Ascending aorta (tissue), 2 donors: ENCODE measurements around the gene PDE6C. TPM values are rescaled to one million over a fixed set of nuclear protein-coding genes. Genes with fewer than 3 reads are reported as not detected.
A peak's percentile ranks its signal among the peaks of the same experiment; 100 is the strongest.

Source experiments
- DNase-seq, 2 donors: peaks; one replicate each; pipeline ENCODE4 v3.0.0-alpha.2; 2019; ENCODE audit warnings: low spot score in 2 of 2
- H3K27ac ChIP-seq, 2 donors: fragments of 200-600 bp; sonication (generic); one replicate each; pipeline ENCODE4 v1.5.1; 2016 to 2017; ENCODE audit warnings: mild to moderate bottlenecking in 1 of 2
- H3K27me3 ChIP-seq: fragments of 200-600 bp; sonication (generic); one replicate; pipeline ENCODE4 v1.5.1; 2017
- H3K36me3 ChIP-seq, 2 donors: fragments of 200-600 bp; sonication (generic); one replicate each; pipeline ENCODE4 v1.5.1; 2016
- H3K4me1 ChIP-seq, 2 donors: fragments of 200-600 bp; sonication (generic); one replicate each; pipeline ENCODE4 v1.5.1; 2016 to 2017; ENCODE audit warnings: mild to moderate bottlenecking in 1 of 2
- H3K4me3 ChIP-seq, 2 donors: fragments of 200-600 bp; sonication (generic); one replicate each; pipeline ENCODE4 v1.5.1; 2016 to 2017; ENCODE audit warnings: mild to moderate bottlenecking in 1 of 2
- H3K9me3 ChIP-seq, 2 donors: fragments of 200-600 bp; sonication (generic); one replicate each; pipeline ENCODE4 v1.5.1; 2016
- intact Hi-C: fragments of 100-400 bp; cut with DNase I; formaldehyde crosslinking; loops from one replicate; pipeline ENCODE4 v1.15.1; 2023
- total RNA-seq: library from RNA; depleted of rRNA; stranded (reverse); fragments of >200 nt; gene quantifications from one replicate; pipeline ENCODE4 v1.1.0, GENCODE V29; 2016
- TF ChIP-seq, protein P1 (sequence below), 3 experiments: fragments of 200-600 bp in 2 of 3; fragments of 450-650 bp in 1 of 3; sonication (generic) in 2 of 3; IDR thresholded peaks; one replicate each; pipeline ENCODE4 v1.5.1; 2016 to 2019; ENCODE audit warnings: antibody characterized with exemption in 3 of 3, mild to moderate bottlenecking in 1 of 3, moderate library complexity in 1 of 3

The PDE6C gene
- total RNA-seq, 1 donor from 2014 or later: not detected

DNA sequence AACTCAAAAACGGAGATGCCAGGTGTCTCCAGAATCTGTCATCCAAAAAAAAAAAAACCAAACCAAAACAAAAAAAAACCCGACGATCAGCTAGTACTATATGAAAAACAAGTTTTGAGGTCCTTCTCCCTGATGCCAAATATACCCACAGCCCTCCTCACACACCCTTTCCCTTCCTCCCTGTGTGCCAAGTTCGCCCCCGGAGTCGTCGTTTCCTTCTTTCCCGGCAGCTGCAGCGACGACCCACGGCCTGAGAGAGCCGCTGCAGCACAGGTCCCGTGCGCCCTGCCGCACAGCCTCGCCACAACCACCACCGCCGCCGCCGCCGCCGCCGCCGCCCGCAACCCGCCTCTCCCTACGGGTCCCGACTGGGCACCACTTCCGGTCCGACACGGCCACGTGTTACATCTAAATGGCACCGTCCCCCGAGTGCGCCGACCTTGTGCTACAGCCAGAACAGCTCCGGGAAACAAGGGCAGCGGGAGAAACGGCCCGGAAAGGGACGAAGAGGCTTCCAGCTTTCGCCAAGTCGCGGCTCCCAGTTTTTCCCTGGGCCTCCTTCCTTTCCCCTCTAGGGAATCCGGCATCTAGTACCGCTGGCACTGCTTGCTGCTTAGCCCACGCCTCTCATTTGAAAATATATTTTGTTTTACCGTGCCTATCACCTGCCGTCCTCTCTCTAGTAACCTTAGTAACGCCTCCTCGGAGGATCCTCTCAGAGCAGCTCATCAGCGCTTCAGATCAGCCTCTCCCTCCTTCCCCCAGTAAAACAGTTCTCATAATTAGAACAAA lies 90.1 kb downstream of the PDE6C start, which contains the start of gene FRA10AC1:
FRA10AC1 (minus strand) TSS at position 383 of the 792 bp plus-strand sequence. CDS start 2,486 bp downstream, outside the sequence.
- H3K9me3 ChIP-seq: no peaks in the 10 kb centered on the region
- DNase-seq: peak; percentile 65 to 96
- peak within 1 kb of the TSS; percentile 86 to 89 for H3K27ac ChIP-seq
- TF ChIP-seq, protein P1, sequence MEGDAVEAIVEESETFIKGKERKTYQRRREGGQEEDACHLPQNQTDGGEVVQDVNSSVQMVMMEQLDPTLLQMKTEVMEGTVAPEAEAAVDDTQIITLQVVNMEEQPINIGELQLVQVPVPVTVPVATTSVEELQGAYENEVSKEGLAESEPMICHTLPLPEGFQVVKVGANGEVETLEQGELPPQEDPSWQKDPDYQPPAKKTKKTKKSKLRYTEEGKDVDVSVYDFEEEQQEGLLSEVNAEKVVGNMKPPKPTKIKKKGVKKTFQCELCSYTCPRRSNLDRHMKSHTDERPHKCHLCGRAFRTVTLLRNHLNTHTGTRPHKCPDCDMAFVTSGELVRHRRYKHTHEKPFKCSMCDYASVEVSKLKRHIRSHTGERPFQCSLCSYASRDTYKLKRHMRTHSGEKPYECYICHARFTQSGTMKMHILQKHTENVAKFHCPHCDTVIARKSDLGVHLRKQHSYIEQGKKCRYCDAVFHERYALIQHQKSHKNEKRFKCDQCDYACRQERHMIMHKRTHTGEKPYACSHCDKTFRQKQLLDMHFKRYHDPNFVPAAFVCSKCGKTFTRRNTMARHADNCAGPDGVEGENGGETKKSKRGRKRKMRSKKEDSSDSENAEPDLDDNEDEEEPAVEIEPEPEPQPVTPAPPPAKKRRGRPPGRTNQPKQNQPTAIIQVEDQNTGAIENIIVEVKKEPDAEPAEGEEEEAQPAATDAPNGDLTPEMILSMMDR (IDR thresholded peaks at IDR 0.05): peak; percentile 59 to 73 (median 73)
- H3K36me3 ChIP-seq: peaks cover 9 to 11% of the 10 kb centered on the region in 2 donors
- intact Hi-C loops: loop anchor here (1.0 to 5.0 kb wide), 4 partner anchors 54 to 1110 kb away; partner anchors contain the start of genes KIF11, LGI1 and PLCE1
- H3K27me3 ChIP-seq: no peaks in the 10 kb centered on the region
- peaks cover 0 to 4% of the 10 kb centered on the region in 2 donors for H3K4me1 ChIP-seq
- peak within 1 kb of the TSS; percentile 65 to 74 for H3K4me3 ChIP-seq

DNA sequence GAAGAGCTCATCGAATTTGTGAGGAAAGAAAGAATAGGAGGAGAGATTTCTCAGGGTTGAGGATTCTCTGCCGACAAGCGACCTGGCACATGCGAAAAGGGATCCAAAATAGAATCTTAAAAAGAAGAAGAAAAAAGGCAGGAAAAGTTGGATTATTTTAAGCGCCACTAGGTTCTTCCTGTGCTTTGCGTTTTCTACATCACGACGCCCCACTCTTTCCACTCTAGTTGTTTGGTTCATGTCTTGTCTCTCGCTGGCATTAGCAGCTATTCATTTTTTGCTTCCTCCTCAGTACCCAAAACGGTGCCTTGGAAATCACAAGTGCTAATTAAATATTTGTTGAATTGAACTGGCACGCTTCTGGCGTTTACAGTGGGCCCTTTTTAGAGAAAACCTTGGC lies 90.7 kb downstream of the PDE6C start:
- intact Hi-C loops: loop anchor here (2.0 to 5.0 kb wide), 3 partner anchors 54 to 1111 kb away; partner anchors contain the start of genes KIF11, LGI1 and PLCE1
- peaks cover 8 to 9% of the 10 kb centered on the region in 2 donors for H3K36me3 ChIP-seq
- DNase-seq: no peak
- H3K27ac ChIP-seq: peak overlapping the region; percentile 86 to 89
- peak overlapping the region; percentile 65 to 74 for H3K4me3 ChIP-seq
- H3K27me3 ChIP-seq: no peaks in the 10 kb centered on the region
- H3K9me3 ChIP-seq: no peaks in the 10 kb centered on the region
- peaks cover 0 to 4% of the 10 kb centered on the region in 2 donors for H3K4me1 ChIP-seq
- TF ChIP-seq, protein P1 (IDR thresholded peaks at IDR 0.05): no peak

DNA sequence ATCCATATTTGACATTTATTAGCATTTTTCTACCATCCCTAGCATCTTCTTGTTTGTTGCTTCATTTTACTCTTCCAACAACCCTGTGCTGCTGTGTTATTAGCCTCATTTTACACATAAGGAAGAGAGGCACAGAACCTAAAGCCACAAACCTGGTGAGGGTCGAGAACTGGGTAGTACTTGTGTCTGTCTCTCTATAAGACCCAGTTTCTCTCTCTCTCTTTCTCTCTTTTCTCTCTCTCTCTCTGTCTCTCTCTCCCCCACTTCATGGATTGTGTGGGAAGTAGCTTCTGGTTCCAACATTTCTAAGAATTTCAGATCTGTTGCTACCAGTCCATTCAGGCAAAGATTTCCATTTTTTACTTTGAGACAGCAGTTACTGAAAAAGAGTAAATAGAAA lies 91.5 kb downstream of the PDE6C start:
- Histone ChIP-seq H3K9me3 (no peaks in the 10 kb centered on the region), H3K27ac (no peak overlapping the region), H3K4me3 (peak overlapping the region in 1 of 2 donors; percentile 74), H3K36me3 (peaks cover 6 to 7% of the 10 kb centered on the region in 2 donors), H3K4me1 (peaks cover 0 to 4% of the 10 kb centered on the region in 2 donors), H3K27me3 (no peaks in the 10 kb centered on the region)
- intact Hi-C loops: loop anchor here (2.0 to 5.0 kb wide), 3 partner anchors 53 to 1112 kb away; partner anchors contain the start of genes KIF11, LGI1 and PLCE1
- TF ChIP-seq, protein P1 (IDR thresholded peaks at IDR 0.05): no peak
- no peak for DNase-seq

DNA sequence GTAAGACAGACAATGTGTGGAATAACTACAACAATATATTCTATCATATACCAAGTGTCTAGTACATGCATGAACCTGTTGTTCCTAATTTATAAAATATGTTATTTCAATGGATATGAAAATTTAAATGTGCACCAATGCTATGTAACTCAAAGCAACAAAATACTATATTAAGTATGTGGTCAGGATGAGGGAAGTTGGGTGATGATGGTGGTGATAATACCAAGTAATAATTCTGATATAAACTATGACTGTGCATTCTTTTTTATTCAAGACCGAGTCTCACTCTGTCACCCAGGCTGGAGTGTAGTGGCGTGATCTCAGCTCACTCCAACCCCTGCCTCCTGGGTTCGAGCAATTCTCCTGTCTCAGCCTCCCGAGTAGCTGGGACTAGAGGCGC lies 92.1 kb downstream of the PDE6C start:
- no peaks in the 10 kb centered on the region for H3K27me3 ChIP-seq
- H3K36me3 ChIP-seq: peaks cover 1 to 2% of the 10 kb centered on the region in 2 donors
- H3K4me3 ChIP-seq: no peak overlapping the region
- no peak for DNase-seq
- H3K9me3 ChIP-seq: no peaks in the 10 kb centered on the region
- no peak overlapping the region for H3K27ac ChIP-seq
- intact Hi-C loops: loop anchor here (5.0 kb wide), 2 partner anchors 288 to 1112 kb away; partner anchors contain the start of genes KIF11 and PLCE1
- TF ChIP-seq, protein P1 (IDR thresholded peaks at IDR 0.05): no peak
- H3K4me1 ChIP-seq: peaks cover 0 to 4% of the 10 kb centered on the region in 2 donors

DNA sequence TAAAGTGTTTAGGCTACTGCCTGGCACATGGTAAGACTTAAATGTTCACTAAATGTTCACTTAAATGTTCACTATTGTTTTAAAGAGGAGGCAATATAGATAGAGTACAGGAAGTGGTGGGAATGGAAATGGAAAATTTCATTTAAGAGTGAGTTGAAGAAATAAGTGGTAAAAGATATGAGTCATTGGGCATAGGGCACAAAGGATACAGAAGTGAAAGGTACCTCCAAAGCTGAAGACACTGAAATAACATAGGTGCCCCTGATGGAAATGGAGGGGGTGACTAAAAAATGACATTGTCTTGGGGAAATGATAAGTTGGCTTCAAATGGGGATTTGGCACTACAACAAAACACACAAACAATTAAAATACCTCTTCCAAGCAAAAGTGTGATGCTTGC lies 95.3 kb downstream of the PDE6C start:
- H3K27ac ChIP-seq: no peak overlapping the region
- intact Hi-C loops: no loop called here
- no peak for DNase-seq

More for the DNA sequence above, 95.3 kb downstream of the PDE6C start:
- TF ChIP-seq, protein P1 (IDR thresholded peaks at IDR 0.05): no peak
- no peaks in the 10 kb centered on the region for H3K4me1 ChIP-seq
- no peak overlapping the region for H3K4me3 ChIP-seq
- no peaks in the 10 kb centered on the region for H3K9me3 ChIP-seq
- no peaks in the 10 kb centered on the region for H3K36me3 ChIP-seq
- no peaks in the 10 kb centered on the region for H3K27me3 ChIP-seq
